Activated CD4-positive, alpha-beta T cell treated with anti-CD3 and anti-CD28 coated beads, Interleukin-2, amount 50 U/mL, for 1 hour (primary cell): Measurements from ENCODE around the gene PARP11.

Experiments
- DNase-seq: peaks from one replicate; pipeline ENCODE4 v3.0.0-alpha.2; 2020

The PARP11 gene

GRCh38 chr12:3872800-3873636 is at the start of gene PARP11:
Gene PARP11, minus strand, starts transcription at chr12:3873399. Its CDS starts 170 bp downstream, at chr12:3873229.
- peak; percentile 98 for DNase-seq

- no peak for DNase-seq
These were observed 48.8 kb upstream of the PARP11 start for GRCh38 chr12:3922033-3922432.

GRCh38 chr12:3921526-3921925 is 48.3 kb upstream of the PARP11 start:
- no peak for DNase-seq

GRCh38 chr12:3921151-3921471 is 47.9 kb upstream of the PARP11 start:
- no peak for DNase-seq

- DNase-seq: no peak
These were observed 47.4 kb upstream of the PARP11 start for GRCh38 chr12:3920351-3921150.

- DNase-seq: no peak
These were observed 40.1 kb upstream of the PARP11 start for GRCh38 chr12:3913278-3913677.

- DNase-seq: no peak
These were observed 39.7 kb upstream of the PARP11 start for GRCh38 chr12:3912863-3913262.

GRCh38 chr12:3911409-3911808 is 38.2 kb upstream of the PARP11 start:
- DNase-seq: no peak

- no peak for DNase-seq
These were observed 32.5 kb upstream of the PARP11 start for GRCh38 chr12:3905664-3906063.

GRCh38 chr12:3904999-3905398 is 31.8 kb upstream of the PARP11 start:
- DNase-seq: no peak

GRCh38 chr12:3902921-3903320 is 29.7 kb upstream of the PARP11 start:
- DNase-seq: no peak

- no peak for DNase-seq
These were observed 27.9 kb upstream of the PARP11 start for GRCh38 chr12:3901116-3901515.

GRCh38 chr12:3898756-3899155 is 25.6 kb upstream of the PARP11 start:
- DNase-seq: no peak

- peak; percentile 9 for DNase-seq
These were observed 24.3 kb upstream of the PARP11 start for GRCh38 chr12:3897371-3897971.

- DNase-seq: no peak
These were observed 23.7 kb upstream of the PARP11 start for GRCh38 chr12:3896801-3897351.

GRCh38 chr12:3896356-3896755 is 23.2 kb upstream of the PARP11 start:
- no peak for DNase-seq

- DNase-seq: no peak
These were observed 19.4 kb upstream of the PARP11 start for GRCh38 chr12:3892631-3893030.

- DNase-seq: no peak
These were observed 18.0 kb upstream of the PARP11 start for GRCh38 chr12:3891201-3891600.

GRCh38 chr12:3888659-3889058 is 15.5 kb upstream of the PARP11 start:
- DNase-seq: no peak

- DNase-seq: peak; percentile 29
These were observed 12.3 kb upstream of the PARP11 start for GRCh38 chr12:3885277-3886094.

GRCh38 chr12:3884671-3885070 is 11.5 kb upstream of the PARP11 start:
- DNase-seq: no peak

GRCh38 chr12:3882896-3883564 is 9.8 kb upstream of the PARP11 start:
- no peak for DNase-seq
